Measurements from ENCODE around the gene IARS1.

- TF ChIP-seq CTCF (IDR thresholded peaks at IDR 0.05) (no peak), POLR2A (IDR thresholded peaks at IDR 0.05) (no peak), POLR2AphosphoS5 (IDR thresholded peaks at IDR 0.05) (no peak)
Observed at GRCh38 chr9:92293075-92293354, 482 bp downstream of the IARS1 start.

Measured in breast epithelium (tissue), 3 donors.